Measurements from ENCODE around the gene TMC1. TPM values are rescaled to one million over a fixed set of nuclear protein-coding genes. Genes with fewer than 3 reads are reported as not detected.

The TMC1 gene
- total and polyA plus RNA-seq, 2 of the 13 experiments (the other 11 are each of a cell fraction or from before 2014, with no cell fraction given): 0.02 to 0.03 TPM

DNA sequence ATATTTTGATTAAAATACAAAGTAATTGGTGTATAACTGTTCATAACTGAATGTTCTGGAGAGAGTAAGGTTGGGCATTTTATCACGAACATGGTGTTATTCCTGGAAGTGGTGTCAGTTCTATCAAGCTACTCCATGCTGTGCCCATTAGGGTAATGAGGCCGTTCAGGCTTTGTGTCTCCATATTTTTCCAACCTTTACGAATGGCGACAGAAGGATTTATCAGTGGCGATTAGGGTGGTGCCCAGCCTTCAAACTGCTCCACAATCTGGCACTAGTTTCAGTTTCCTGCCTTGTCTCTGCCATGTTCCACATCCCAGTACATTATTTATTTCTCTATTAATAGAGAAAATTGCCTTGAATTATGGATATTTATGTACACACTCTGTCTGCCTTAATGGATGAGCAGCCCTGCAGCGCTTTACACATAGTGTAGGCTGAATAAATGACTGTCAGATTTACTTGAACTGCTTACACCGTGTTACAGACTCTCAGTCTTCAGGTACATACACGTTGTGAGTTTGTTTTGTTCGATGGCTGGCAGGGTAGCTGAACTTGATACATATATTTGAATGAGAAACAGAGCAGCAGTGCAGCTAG lies 23.9 kb upstream of the TMC1 start:
- no peaks in the 10 kb centered on the region for H3K4me1 ChIP-seq (ENCODE audit: insufficient read depth, low read length)
- no TSS peak for BruUV-seq (replicated peaks)
- no peak overlapping the region for H3K4me3 ChIP-seq (replicated peaks in 1 of 3; ENCODE audit: insufficient read depth in 1 of 3, low read depth in 2 of 3, low read length in 3 of 3)
- H3K27me3 ChIP-seq (ENCODE audit: control insufficient read depth in 1 of 2, insufficient read depth in 2 of 2, low read length in 2 of 2): no peaks in the 10 kb centered on the region
- H3K27ac ChIP-seq (ENCODE audit: extremely low read length, insufficient read depth, low read length): no peak overlapping the region
- H2AFZ ChIP-seq (ENCODE audit: low read length): peak overlapping the region; percentile 54
- in situ Hi-C loops (cut with HindIII; ENCODE audit: extremely low pct_ligation_motif_present, low pct_unique_long_range_greater_than_20kb) (no loop called here), intact Hi-C loops (cut with micrococcal nuclease; ENCODE audit: unreplicated experiment) (no loop called here)
- ATAC-seq (no peak), DNase-seq (ENCODE audit: low spot score) (no peak), FAIRE-seq (no peak)
- CTCF ChIA-PET (ENCODE audit: low intra/inter-chr PET ratio, low total read pairs): no interaction called here
- H4K20me1 ChIP-seq (ENCODE audit: insufficient read depth, low read length): no peaks in the 10 kb centered on the region
- TF ChIP-seq NAIF1 (CRISPR knock-in tag; IDR thresholded peaks at IDR 0.05; ENCODE audit: borderline replicate concordance): no peak
- no peak for TF ChIP-seq ZFP36L1 (CRISPR knock-in tag; IDR thresholded peaks at IDR 0.05)
- TF ChIP-seq ZNF660 (CRISPR knock-in tag; IDR thresholded peaks at IDR 0.05; ENCODE audit: borderline replicate concordance, low read depth): no peak
- no peak for TF ChIP-seq TEAD3 (CRISPR knock-in tag; optimal IDR thresholded peaks at IDR 0.05; ENCODE audit: borderline replicate concordance)
- TF ChIP-seq, protein P1, sequence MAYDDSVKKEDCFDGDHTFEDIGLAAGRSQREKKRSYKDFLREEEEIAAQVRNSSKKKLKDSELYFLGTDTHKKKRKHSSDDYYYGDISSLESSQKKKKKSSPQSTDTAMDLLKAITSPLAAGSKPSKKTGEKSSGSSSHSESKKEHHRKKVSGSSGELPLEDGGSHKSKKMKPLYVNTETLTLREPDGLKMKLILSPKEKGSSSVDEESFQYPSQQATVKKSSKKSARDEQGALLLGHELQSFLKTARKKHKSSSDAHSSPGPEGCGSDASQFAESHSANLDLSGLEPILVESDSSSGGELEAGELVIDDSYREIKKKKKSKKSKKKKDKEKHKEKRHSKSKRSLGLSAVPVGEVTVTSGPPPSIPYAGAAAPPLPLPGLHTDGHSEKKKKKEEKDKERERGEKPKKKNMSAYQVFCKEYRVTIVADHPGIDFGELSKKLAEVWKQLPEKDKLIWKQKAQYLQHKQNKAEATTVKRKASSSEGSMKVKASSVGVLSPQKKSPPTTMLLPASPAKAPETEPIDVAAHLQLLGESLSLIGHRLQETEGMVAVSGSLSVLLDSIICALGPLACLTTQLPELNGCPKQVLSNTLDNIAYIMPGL (CRISPR knock-in tag; IDR thresholded peaks at IDR 0.05; ENCODE audit: borderline replicate concordance in 1 of 2, low read depth in 1 of 2): no peak
- no peak for TF ChIP-seq ZNF816 (CRISPR knock-in tag; IDR thresholded peaks at IDR 0.05; ENCODE audit: borderline replicate concordance)
- no peak for TF ChIP-seq ZNF619 (CRISPR knock-in tag; IDR thresholded peaks at IDR 0.05)
- TF ChIP-seq NR3C1 (CRISPR knock-in tag; IDR thresholded peaks at IDR 0.05): no peak
- TF ChIP-seq, protein P2, sequence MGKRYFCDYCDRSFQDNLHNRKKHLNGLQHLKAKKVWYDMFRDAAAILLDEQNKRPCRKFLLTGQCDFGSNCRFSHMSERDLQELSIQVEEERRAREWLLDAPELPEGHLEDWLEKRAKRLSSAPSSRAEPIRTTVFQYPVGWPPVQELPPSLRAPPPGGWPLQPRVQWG (CRISPR knock-in tag; IDR thresholded peaks at IDR 0.05; ENCODE audit: borderline replicate concordance, low read depth): no peak
- TF ChIP-seq, protein P3, sequence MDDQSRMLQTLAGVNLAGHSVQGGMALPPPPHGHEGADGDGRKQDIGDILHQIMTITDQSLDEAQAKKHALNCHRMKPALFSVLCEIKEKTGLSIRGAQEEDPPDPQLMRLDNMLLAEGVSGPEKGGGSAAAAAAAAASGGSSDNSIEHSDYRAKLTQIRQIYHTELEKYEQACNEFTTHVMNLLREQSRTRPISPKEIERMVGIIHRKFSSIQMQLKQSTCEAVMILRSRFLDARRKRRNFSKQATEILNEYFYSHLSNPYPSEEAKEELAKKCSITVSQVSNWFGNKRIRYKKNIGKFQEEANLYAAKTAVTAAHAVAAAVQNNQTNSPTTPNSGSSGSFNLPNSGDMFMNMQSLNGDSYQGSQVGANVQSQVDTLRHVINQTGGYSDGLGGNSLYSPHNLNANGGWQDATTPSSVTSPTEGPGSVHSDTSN (CRISPR knock-in tag; IDR thresholded peaks at IDR 0.05; ENCODE audit: borderline replicate concordance): no peak
- TF ChIP-seq PHF20 (CRISPR knock-in tag; IDR thresholded peaks at IDR 0.05): no peak
- TF ChIP-seq ZNF30 (CRISPR knock-in tag; IDR thresholded peaks at IDR 0.05): no peak
- no peak for TF ChIP-seq SAP130 (CRISPR knock-in tag; IDR thresholded peaks at IDR 0.05; ENCODE audit: low read depth)
- no peak for TF ChIP-seq ZNF879 (CRISPR knock-in tag; IDR thresholded peaks at IDR 0.05)
- no peak for TF ChIP-seq CEBPG (CRISPR knock-in tag; IDR thresholded peaks at IDR 0.05)
- TF ChIP-seq SATB2 (CRISPR knock-in tag; IDR thresholded peaks at IDR 0.05): no peak
- no peak for TF ChIP-seq TCF7L2 (IDR thresholded peaks at IDR 0.05; ENCODE audit: low read depth, low read length)
- no peaks in the 10 kb centered on the region for H3K36me3 ChIP-seq (replicated peaks in 1 of 2; ENCODE audit: control insufficient read depth in 1 of 2, insufficient read depth in 2 of 2, low read length in 2 of 2)
- 33% methylated on average over 9 of the region's 9 CpGs for WGBS (ENCODE audit: low lambda C conversion rate)
- H3K79me2 ChIP-seq (ENCODE audit: insufficient read depth, low read length): no peaks in the 10 kb centered on the region
- no peak overlapping the region for H3K4me2 ChIP-seq (ENCODE audit: low read depth, low read length)
- H3K9me3 ChIP-seq (ENCODE audit: low read length): no peaks in the 10 kb centered on the region
- POLR2A ChIA-PET: no interaction called here
- no peak overlapping the region for H3K9ac ChIP-seq (ENCODE audit: insufficient read depth, low read depth, low read length)

Measured in HepG2 (cell line).